NCI-H748 treated with DMSO at 0.1 percent for 48 hours (cell line): ENCODE results near the gene SNX4.
"Not testable (repeated sequence)": the region's sequence is repeated elsewhere in the genome, so short reads cannot be mapped to it uniquely, and the experiment has no call there.

Experiments
- DNase-seq: peaks from one replicate; lab custom pipeline; 2025; lab: John Stamatoyannopoulos, UW

SNX4 gene

DNA sequence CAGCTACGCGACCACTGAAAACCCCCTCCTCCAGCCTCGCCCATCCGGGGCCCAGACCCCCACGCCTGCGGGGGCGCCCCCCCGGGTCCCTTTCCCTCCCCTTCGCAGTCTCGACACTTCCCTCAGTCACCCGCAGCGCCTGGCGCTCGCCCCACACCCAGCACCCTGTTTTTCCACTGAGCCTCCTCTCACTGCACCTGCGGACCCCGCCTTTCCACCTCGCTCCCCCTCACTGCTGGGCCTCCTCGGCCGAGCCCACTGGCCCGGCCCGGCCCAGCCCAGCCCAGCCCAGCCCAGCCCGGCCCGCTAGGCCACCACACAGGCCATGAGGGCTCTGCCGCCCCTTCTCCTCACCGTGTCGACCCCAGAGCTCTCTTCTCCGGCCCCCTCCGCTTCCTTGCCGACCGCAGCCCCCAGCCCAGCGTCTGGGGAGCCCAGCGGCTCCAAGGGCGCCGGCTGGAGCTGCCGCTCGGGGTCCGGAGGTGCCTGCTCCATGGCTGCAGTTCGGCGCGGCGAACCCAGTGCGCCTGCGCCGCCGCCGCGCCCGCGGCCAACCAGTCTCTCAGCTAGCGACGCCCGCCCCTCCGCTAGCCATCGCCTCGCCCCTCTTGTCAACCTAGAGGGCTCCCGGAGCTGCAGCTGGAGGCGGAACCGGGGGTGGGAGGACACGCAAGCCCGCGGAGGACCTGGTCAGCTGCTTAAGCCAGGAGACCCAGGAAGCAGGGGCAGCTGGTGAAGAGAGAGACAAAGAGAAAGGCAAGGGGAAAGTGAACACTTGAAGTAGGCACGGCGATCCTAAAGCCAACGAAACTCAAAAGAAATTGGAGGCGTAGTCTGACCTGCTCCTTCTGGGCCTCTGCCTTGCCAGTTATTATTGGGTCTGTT, at the start of gene SNX4:
SNX4 (minus strand) TSS at position 525 of the 885 bp plus-strand sequence; CDS start at position 495, 30 bp downstream.
- peak; percentile 59 for DNase-seq

GRCh38 chr3:125556314-125556713, 36.3 kb upstream of the SNX4 start:
- no peak for DNase-seq

DNA sequence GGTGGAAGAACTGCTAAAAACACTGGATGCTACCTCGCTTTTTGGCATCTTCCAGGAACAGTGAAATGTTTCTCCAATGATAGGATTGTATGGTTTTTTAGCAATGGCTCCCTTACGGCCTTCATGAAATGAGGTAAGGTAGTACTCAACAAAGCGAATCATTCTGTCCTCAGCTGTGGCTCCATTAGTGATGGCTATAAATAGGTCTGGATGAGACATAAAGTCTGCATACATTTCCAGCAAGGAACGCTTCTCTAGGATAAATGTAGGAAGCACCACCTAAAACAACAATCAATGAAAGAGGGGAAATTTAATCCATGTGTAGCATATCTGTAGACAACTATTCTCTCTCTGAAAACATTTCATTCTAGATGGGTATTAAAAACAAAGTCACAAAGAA, 32.4 kb upstream of the SNX4 start:
- DNase-seq: no peak

- no peak for DNase-seq
These were observed 8.9 kb upstream of the SNX4 start for GRCh38 chr3:125528920-125529319.

DNA sequence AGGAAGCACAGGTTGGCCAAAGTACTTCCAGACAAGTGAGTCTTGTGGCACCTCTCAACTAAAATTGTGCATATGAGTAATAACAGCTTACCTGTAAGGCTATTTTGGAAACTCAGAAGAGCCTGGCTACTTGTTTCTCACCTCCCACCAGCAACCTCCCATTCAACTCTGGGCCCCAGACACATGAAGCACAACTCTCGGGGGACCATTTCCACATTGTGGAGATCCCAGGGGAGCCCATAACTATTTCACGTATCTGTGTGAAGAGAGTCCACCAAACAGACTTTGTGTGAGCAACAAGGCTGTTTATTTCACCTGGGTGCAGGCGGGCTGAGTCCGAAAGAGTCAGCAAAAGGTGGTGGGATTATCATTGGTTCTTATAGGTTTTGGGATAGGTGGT, 5.2 kb upstream of the SNX4 start:
- no peak for DNase-seq

GRCh38 chr3:125520563-125520919, 539 bp upstream of the SNX4 start:
- not testable (repeated sequence) for DNase-seq

DNA sequence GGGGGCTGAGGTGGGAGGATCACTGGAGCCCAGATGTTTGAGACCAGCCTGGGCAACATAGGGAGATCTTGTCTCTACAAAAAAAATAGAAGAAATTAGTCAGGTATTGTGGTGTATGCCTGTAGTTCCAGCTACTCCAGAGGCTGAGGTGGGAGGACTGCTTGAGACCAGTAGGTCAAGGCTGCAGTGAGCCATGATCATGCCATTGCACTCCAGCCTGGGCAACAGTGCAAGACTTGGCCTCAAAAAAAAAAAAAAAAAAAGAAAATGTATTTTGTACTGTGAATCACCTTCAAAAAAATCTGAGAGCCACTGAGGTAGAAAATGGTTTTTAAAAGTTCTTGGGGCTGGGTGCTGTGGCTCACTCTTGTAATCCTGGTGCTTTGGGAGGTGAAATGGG, 4.6 kb downstream of the SNX4 start:
- no peak for DNase-seq

DNA sequence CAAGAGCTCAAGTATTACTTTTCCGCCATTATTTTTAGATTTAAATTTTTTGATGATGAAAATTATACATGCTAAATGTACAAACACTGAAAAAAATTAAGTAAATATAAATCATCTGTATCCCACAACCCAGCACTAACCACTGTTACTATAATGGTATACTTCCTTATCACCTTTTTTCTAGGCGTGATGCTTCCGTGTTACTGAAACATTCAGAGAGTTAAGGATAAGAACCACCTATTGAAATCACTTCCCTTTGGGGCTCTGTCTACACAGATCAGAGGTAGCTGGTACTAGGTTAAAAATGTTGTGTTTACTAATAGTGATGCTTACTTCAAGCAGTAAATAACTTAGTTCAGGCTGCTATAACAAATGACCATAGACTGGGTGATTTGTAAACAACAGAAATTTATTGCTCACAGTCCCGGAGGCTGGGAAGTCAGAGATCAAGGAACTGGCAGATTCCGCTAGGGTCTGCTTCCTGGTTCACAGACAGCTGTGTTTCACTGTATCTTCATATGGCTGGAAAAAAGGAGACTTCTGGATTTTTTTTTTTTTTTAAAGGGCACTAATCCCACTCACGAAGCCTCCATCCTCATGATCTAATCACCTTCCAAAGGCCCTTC, 6.4 kb downstream of the SNX4 start:
- DNase-seq: no peak

GRCh38 chr3:125512135-125512920, 7.7 kb downstream of the SNX4 start:
- no peak for DNase-seq

GRCh38 chr3:125511420-125512118, 8.4 kb downstream of the SNX4 start:
- DNase-seq: no peak

DNA sequence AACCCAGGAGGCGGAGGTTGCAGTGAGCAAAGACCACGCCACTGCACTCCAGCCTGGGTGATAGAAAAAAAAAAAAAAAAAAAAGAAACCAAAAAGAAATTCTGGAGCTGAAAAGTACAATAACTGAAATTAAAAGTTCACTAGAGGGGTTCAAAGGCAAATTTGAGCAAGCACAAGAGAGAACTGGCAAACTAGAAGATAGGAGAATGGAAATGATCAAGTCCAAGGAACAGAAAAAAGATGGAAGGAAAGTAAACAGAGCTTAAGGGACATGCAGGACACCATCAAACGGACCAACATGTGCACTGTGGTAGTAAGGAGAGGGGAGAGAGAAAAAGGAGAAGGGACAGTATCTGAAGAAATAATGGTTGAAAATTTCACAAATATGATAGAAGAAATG, 12.9 kb downstream of the SNX4 start:
- DNase-seq: no peak

DNA sequence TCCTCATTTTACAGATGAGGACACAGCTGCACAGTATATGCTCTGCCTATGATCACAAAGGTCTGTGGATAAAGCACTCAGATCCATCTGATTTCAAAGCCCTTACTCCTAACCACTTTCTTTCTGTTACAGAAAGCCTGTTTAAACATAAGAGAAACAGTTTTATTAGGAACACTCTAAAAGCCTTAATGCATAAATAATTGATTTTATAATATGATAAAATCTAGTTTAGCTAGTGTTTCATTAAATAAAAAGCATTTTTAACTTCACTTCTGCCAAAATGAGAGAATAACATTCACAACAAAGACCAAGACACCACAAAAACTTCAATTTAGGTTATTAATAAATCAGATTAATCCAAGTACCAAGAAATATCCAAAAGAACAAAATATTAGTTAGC, 21.4 kb downstream of the SNX4 start:
- no peak for DNase-seq

GRCh38 chr3:125496701-125497100, 23.3 kb downstream of the SNX4 start:
- no peak for DNase-seq

DNA sequence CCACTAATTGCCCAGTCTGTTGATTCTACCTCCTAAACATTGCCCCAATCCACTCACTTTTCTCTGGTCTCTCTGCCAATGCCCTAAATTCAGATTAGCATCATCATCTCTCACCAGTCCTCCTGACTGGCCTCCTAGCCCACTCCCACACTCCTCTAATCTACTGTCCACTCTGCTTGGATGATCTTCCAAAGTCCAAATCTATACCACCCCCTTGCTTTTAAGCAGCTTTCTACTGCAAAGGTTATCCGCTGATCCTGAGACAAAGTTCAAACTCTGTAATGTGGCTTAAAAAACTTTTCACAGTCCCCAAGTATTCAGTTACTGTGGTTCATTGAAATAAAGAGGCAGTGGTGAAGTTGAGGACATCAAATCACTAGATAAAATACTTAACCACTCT, 37.6 kb downstream of the SNX4 start:
- DNase-seq: no peak

- no peak for DNase-seq
These were observed 38.2 kb downstream of the SNX4 start for GRCh38 chr3:125481786-125482185.

GRCh38 chr3:125481375-125481759, 38.6 kb downstream of the SNX4 start:
- DNase-seq: not testable (repeated sequence)

DNA sequence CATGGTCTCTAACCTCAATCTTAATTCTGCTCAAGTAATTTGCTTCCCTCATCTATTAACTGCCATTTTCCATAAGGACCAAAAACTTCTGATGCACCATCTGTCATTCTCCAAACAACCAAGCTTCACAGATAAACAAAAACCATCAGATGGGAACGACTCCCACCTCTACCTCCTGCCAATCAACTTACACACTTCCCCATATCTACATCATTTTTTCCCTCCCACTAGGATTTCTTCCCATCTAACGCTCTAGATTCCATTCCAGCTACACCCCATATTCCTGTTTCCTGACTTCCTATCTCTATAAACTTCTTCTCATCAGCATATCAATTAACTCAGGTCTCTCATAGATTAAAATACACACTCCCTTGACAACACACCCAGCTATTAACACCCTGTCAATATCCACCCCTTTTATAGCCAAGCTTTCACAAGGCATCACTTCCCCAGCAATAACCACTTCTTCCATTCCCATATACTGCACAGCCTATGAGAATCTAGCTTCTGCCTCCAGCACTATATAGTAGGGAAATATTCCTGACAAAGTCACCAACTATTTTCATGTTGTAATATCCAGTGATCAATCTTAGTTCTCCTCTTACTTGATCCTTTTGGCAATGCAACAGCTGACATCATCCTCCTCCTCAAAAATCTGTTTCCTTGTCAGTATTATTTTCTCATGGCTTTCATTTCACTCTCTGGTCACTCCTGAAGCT, 39.2 kb downstream of the SNX4 start:
- DNase-seq: no peak

DNA sequence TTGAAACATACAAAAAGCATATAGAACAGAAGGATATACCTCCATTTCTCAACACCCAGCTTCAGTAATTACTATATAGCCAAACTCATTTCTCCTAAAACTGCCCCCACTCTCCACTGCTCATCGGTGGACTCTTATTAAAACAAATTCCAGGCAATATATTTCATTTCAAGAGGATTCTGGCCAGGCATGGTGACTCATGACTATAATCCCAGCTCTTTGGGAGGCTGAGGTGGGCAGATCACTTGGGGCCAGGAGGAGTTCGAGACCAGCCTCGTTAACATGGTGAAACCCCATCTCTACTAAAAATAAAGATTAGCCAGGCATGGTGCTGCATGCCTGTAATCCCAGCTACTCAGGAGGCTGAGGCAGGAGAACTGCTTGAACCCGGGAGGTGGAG, 40.9 kb downstream of the SNX4 start:
- no peak for DNase-seq

DNA sequence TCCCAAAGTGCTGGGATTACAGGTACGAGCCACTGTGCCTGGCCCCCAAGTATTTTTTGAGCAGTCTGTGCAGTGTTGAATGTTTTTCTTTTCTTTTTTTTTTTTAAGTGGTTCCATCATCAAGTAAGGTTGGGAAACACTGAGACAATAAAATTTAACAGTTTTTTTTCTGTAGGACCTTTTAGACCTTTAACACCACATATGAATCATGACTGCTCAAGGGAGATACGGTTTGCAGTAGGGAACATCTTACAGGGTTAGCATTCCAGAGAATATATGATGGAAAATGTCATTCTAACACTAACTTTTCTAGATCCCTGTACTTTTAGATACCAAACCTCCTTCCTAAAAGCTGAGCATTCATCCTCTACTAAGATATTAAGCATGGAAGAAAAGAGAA, 41.7 kb downstream of the SNX4 start:
- no peak for DNase-seq

DNA sequence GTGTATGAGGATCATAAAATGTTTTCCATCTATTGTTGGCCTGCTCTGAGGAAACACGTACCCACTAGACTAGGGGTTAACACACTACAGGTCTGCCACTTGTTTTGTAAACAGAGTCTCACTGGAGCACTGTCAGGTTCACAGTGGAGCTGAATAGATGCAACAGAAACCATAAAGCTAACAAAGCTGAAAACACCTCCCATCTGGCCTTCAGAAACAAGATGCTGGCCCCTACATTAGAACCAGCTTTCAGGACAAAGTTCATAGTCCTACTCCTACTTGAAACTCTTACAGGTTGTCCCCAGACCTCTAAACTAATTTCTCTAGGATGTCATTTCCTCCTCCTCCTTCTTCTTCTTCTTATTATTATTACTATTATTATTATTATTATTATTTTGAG, 42.3 kb downstream of the SNX4 start:
- DNase-seq: no peak

DNA sequence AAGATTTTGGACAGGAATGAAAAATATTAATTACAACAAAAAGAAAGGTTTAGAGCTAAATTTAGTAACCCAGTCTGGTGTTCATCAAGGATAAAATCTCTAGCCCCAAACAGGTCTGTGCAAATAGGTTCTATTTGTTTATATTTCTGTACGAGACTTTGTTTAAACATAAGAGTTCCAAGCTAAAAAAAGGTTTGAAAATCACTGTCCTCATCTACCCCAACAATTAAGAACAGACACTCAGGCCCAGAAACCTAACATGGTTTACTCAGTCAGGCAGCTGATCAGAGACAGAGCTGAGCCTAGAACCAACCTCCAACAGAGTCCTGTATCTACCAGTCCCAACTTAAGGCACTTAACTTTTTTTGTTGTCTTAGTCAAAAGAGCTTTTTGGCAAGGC, 49.3 kb downstream of the SNX4 start:
- no peak for DNase-seq
